ENCODE results near the gene RGL3. TPM values are rescaled to one million over a fixed set of nuclear protein-coding genes. Genes with fewer than 3 reads are reported as not detected.
"Not testable (repeated sequence)": the region's sequence is repeated elsewhere in the genome, so short reads cannot be mapped to it uniquely, and the experiment has no call there.

RGL3 gene
- total and polyA plus RNA-seq, 10 of the 15 experiments (the other 5 are each of a cell fraction or from before 2014, with no cell fraction given), result not detected

- intact Hi-C loops (cut with micrococcal nuclease; ENCODE audit: unreplicated experiment), result no loop called here
- POLR2A ChIA-PET, result no interaction called here
- Histone ChIP-seq H3K9ac (ENCODE audit: control insufficient read depth, insufficient read depth, low read length) (no peak overlapping the region), H3K27ac (ENCODE audit: control insufficient read depth, insufficient read depth) (no peak overlapping the region), H4K20me1 (ENCODE audit: control insufficient read depth, insufficient read depth) (no peaks in the 10 kb centered on the region), H3K4me1 (ENCODE audit: control insufficient read depth, insufficient read depth, low read length) (no peaks in the 10 kb centered on the region), H3K4me3 (no peak overlapping the region), H3K27me3 (replicated peaks in 1 of 2; ENCODE audit: control insufficient read depth in 2 of 2, insufficient read depth in 2 of 2, low read length in 1 of 2) (no peaks in the 10 kb centered on the region), H3K9me3 (replicated peaks; ENCODE audit: control insufficient read depth, insufficient read depth, low read length) (no peaks in the 10 kb centered on the region), H3K4me2 (ENCODE audit: control insufficient read depth, insufficient read depth) (no peak overlapping the region), H2AFZ (ENCODE audit: control insufficient read depth, low read depth, low read length) (no peak overlapping the region), H3K36me3 (ENCODE audit: control insufficient read depth in 2 of 2, insufficient read depth in 2 of 2, low read length in 1 of 2) (no peaks in the 10 kb centered on the region), H3K79me2 (ENCODE audit: control insufficient read depth, insufficient read depth, low read length) (no peaks in the 10 kb centered on the region)
- FAIRE-seq (no peak), DNase-seq (ENCODE audit: low read depth, low spot score) (no peak), ATAC-seq (no peak)
- in situ Hi-C loops (cut with MboI), result no loop called here
- CTCF ChIA-PET, result no interaction called here
- BruUV-seq (replicated peaks), result no TSS peak
- SMC1A ChIA-PET (ENCODE audit: uncharacterized antibody, unreplicated experiment), result no interaction called here
- RAD21 ChIA-PET (ENCODE audit: unreplicated experiment), result no interaction called here
- 77% methylated on average over 7 of the region's 7 CpGs for WGBS (ENCODE audit: insufficient coverage, insufficient replicate concordance, low lambda C conversion rate, missing lambda C conversion rate)
- no peak for TF ChIP-seq ZNF592 (IDR thresholded peaks at IDR 0.05)
- no peak for TF ChIP-seq NR2F1 (conservative IDR thresholded peaks at IDR 0.05)
- no peak for TF ChIP-seq NFXL1 (IDR thresholded peaks at IDR 0.05; ENCODE audit: borderline replicate concordance)
- no peak for TF ChIP-seq YY1 (IDR thresholded peaks at IDR 0.05; ENCODE audit: low read depth, low read length)
- TF ChIP-seq ZNF384 (IDR thresholded peaks at IDR 0.05; ENCODE audit: borderline replicate concordance, low read depth, low read length), result no peak
- TF ChIP-seq PBX3 (IDR thresholded peaks at IDR 0.05; ENCODE audit: insufficient replicate concordance, low read depth, low read length), result no peak
- TF ChIP-seq GATAD2B (conservative IDR thresholded peaks at IDR 0.05; ENCODE audit: low read depth), result no peak
- no peak for TF ChIP-seq SMC3 (IDR thresholded peaks at IDR 0.05; ENCODE audit: borderline replicate concordance, low read length)
- TF ChIP-seq FOXK2 (IDR thresholded peaks at IDR 0.05), result no peak
- TF ChIP-seq RAD21 (IDR thresholded peaks at IDR 0.05; ENCODE audit: insufficient read depth, low read depth, low read length), result no peak
- no peak for TF ChIP-seq BHLHE40 (IDR thresholded peaks at IDR 0.05; ENCODE audit: borderline replicate concordance in 1 of 2, low read depth in 2 of 2, low read length in 1 of 2)
- no peak for TF ChIP-seq BCL11A (IDR thresholded peaks at IDR 0.05; ENCODE audit: low read depth, low read length)
- no peak for TF ChIP-seq HDAC6 (IDR thresholded peaks at IDR 0.05; ENCODE audit: unreplicated experiment)
Observed at GRCh38 chr19:11456659-11457058, 37.5 kb upstream of the RGL3 start.

DNA sequence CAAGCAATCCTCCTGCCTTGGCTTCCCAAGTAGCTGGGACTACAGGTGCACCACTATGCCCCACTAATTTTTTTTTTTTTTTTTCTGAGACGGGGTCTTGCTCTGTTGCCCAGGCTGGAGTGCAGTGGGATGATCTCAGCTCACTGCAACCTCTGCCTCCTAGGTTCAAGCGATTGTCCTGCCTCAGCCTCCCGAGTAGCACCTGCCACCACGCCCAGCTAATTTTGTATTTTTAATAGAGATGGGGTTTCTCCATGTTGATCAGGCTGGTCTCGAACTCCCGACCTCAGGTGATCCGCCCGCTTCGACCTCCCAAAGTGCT is 36.1 kb upstream of the RGL3 start:
- ChIA-PET CTCF (interaction anchor here (0.7 kb wide), 2 partner anchors 14 to 148 kb away, joined by 3 read pairs; no protein-coding TSS in a partner anchor), RAD21 (ENCODE audit: unreplicated experiment) (interaction anchor here (0.7 kb wide), 2 partner anchors 22 to 1376 kb away, joined by 3 read pairs; no protein-coding TSS in a partner anchor), POLR2A (interaction anchor here (0.6 to 0.7 kb wide), 2 partner anchors 9 to 208 kb away, joined by 3 to 4 read pairs; no protein-coding TSS in a partner anchor)
- BruUV-seq (replicated peaks); SMC1A ChIA-PET (ENCODE audit: uncharacterized antibody, unreplicated experiment); H3K79me2 ChIP-seq (ENCODE audit: control insufficient read depth, insufficient read depth, low read length); H3K27ac ChIP-seq (ENCODE audit: control insufficient read depth, insufficient read depth); H3K9ac ChIP-seq (ENCODE audit: control insufficient read depth, insufficient read depth, low read length); H3K27me3 ChIP-seq (replicated peaks in 1 of 2; ENCODE audit: control insufficient read depth in 2 of 2, insufficient read depth in 2 of 2, low read length in 1 of 2); H3K4me3 ChIP-seq; DNase-seq (ENCODE audit: low read depth, low spot score); H2AFZ ChIP-seq (ENCODE audit: control insufficient read depth, low read depth, low read length); H3K9me3 ChIP-seq (replicated peaks; ENCODE audit: control insufficient read depth, insufficient read depth, low read length); H4K20me1 ChIP-seq (ENCODE audit: control insufficient read depth, insufficient read depth); intact Hi-C loops (cut with micrococcal nuclease; ENCODE audit: unreplicated experiment); FAIRE-seq; H3K4me1 ChIP-seq (ENCODE audit: control insufficient read depth, insufficient read depth, low read length); H3K4me2 ChIP-seq (ENCODE audit: control insufficient read depth, insufficient read depth); H3K36me3 ChIP-seq (ENCODE audit: control insufficient read depth in 2 of 2, insufficient read depth in 2 of 2, low read length in 1 of 2); in situ Hi-C loops (cut with MboI); ATAC-seq: not testable (repeated sequence)
- 80% methylated on average over 9 of the region's 9 CpGs for WGBS (ENCODE audit: insufficient coverage, insufficient replicate concordance, low lambda C conversion rate, missing lambda C conversion rate)

Measured in GM12878 (cell line).